ENCODE measurements around the gene OR5H6. TPM values are rescaled to one million over a fixed set of nuclear protein-coding genes. Genes with fewer than 3 reads are reported as not detected.

Gene OR5H6
- total and polyA plus RNA-seq, 2 donors (not counting 3 experiments of a cell fraction or from before 2014, with no cell fraction given): not detected

GRCh38 chr3:98215051-98215450 lies 49.0 kb upstream of the OR5H6 start:
- Histone ChIP-seq H3K36me3 (ENCODE audit: control insufficient read depth in 2 of 2, extremely low read depth in 1 of 2, insufficient read depth in 2 of 2, low read length in 2 of 2) (no peaks in the 10 kb centered on the region), H3K4me2 (ENCODE audit: insufficient read depth, low read length) (no peak overlapping the region), H3K9ac (replicated peaks; ENCODE audit: extremely low read depth, insufficient read depth, low read length) (no peak overlapping the region), H4K20me1 (replicated peaks; ENCODE audit: control insufficient read depth, extremely low read depth, insufficient read depth, low read length) (no peaks in the 10 kb centered on the region), H3K27me3 (ENCODE audit: control insufficient read depth in 2 of 2, insufficient read depth in 2 of 2, low read length in 2 of 2) (no peaks in the 10 kb centered on the region), H3K27ac (ENCODE audit: insufficient read depth, low read depth, low read length) (no peak overlapping the region), H3K9me3 (replicated peaks; ENCODE audit: control insufficient read depth, insufficient read depth, low read length) (no peaks in the 10 kb centered on the region), H2AFZ (ENCODE audit: low read depth, low read length) (no peak overlapping the region), H3K9me1 (replicated peaks; ENCODE audit: control insufficient read depth, extremely low read depth, insufficient read depth, low read length) (no peaks in the 10 kb centered on the region), H3K4me1 (ENCODE audit: control insufficient read depth, extremely low read depth, insufficient read depth, low read length) (no peaks in the 10 kb centered on the region), H3K79me2 (ENCODE audit: control insufficient read depth, insufficient read depth, low read length) (no peaks in the 10 kb centered on the region), H3K4me3 (replicated peaks in 1 of 3; ENCODE audit: insufficient read depth in 1 of 3, low read depth in 1 of 3, low read length in 3 of 3) (no peak overlapping the region)
- DNase-seq (ENCODE audit: low read depth, low spot score): no peak
- ChIA-PET POLR2A (no interaction called here), CTCF (no interaction called here)
- no TSS peak for BruUV-seq (replicated peaks)
- dilution Hi-C loops (cut with MboI; ENCODE audit: extremely low pct_ligation_motif_present, low sequenced_read_pairs): no loop called here
- FAIRE-seq: no peak
- TF ChIP-seq GATA2 (IDR thresholded peaks at IDR 0.05; ENCODE audit: insufficient read depth, insufficient read length, low read depth, low read length) (no peak), EZH2 (IDR thresholded peaks at IDR 0.05; ENCODE audit: borderline replicate concordance, low read depth, low read length, severe bottlenecking) (no peak), POLR2A (IDR thresholded peaks at IDR 0.05; ENCODE audit: low read depth, low read length) (no peak), CTCF (IDR thresholded peaks at IDR 0.05; ENCODE audit: extremely low read depth in 1 of 2, insufficient read depth in 1 of 2, low read depth in 1 of 2, low read length in 2 of 2) (no peak)
- intact Hi-C loops (cut with micrococcal nuclease): no loop called here

GRCh38 chr3:98223907-98224672 lies 40.0 kb upstream of the OR5H6 start:
- no peak overlapping the region for H3K4me3 ChIP-seq (replicated peaks in 1 of 3; ENCODE audit: insufficient read depth in 1 of 3, low read depth in 1 of 3, low read length in 3 of 3)
- POLR2A ChIA-PET: no interaction called here
- no peaks in the 10 kb centered on the region for H3K27me3 ChIP-seq (ENCODE audit: control insufficient read depth in 2 of 2, insufficient read depth in 2 of 2, low read length in 2 of 2)
- BruUV-seq (replicated peaks): no TSS peak
- DNase-seq (ENCODE audit: low read depth, low spot score) (no peak), FAIRE-seq (no peak)
- H3K4me2 ChIP-seq (ENCODE audit: insufficient read depth, low read length): no peak overlapping the region
- no peak overlapping the region for H3K9ac ChIP-seq (replicated peaks; ENCODE audit: extremely low read depth, insufficient read depth, low read length)
- dilution Hi-C loops (cut with MboI; ENCODE audit: extremely low pct_ligation_motif_present, low sequenced_read_pairs): no loop called here
- H3K27ac ChIP-seq (ENCODE audit: insufficient read depth, low read depth, low read length): no peak overlapping the region
- CTCF ChIA-PET: no interaction called here
- H4K20me1 ChIP-seq (replicated peaks; ENCODE audit: control insufficient read depth, extremely low read depth, insufficient read depth, low read length): no peaks in the 10 kb centered on the region
- H3K9me3 ChIP-seq (replicated peaks; ENCODE audit: control insufficient read depth, insufficient read depth, low read length): no peaks in the 10 kb centered on the region
- H2AFZ ChIP-seq (ENCODE audit: low read depth, low read length): no peak overlapping the region
- H3K9me1 ChIP-seq (replicated peaks; ENCODE audit: control insufficient read depth, extremely low read depth, insufficient read depth, low read length): no peaks in the 10 kb centered on the region
- no peaks in the 10 kb centered on the region for H3K79me2 ChIP-seq (ENCODE audit: control insufficient read depth, insufficient read depth, low read length)
- H3K36me3 ChIP-seq (ENCODE audit: control insufficient read depth in 2 of 2, extremely low read depth in 1 of 2, insufficient read depth in 2 of 2, low read length in 2 of 2): no peaks in the 10 kb centered on the region
- no peaks in the 10 kb centered on the region for H3K4me1 ChIP-seq (ENCODE audit: control insufficient read depth, extremely low read depth, insufficient read depth, low read length)
- no peak for TF ChIP-seq EZH2 (IDR thresholded peaks at IDR 0.05; ENCODE audit: borderline replicate concordance, low read depth, low read length, severe bottlenecking)
- intact Hi-C loops (cut with micrococcal nuclease): no loop called here

Measured in endothelial cell of umbilical vein (primary cell).